Measurements from ENCODE around the gene RASL12.

The RASL12 gene

GRCh38 chr15:65066001-65066634, 1.7 kb downstream of the RASL12 start:
- Histone ChIP-seq H3K9me3 (ENCODE audit: control insufficient read depth, low read length) (no peaks in the 10 kb centered on the region), H3K4me3 (ENCODE audit: insufficient read depth, low read depth, low read length, poor library complexity, severe bottlenecking) (no peak overlapping the region), H3K36me3 (ENCODE audit: control insufficient read depth, insufficient read depth, low read length) (no peaks in the 10 kb centered on the region), H3K27ac (ENCODE audit: insufficient read depth, low read length, poor library complexity, severe bottlenecking) (no peak overlapping the region), H3K4me1 (ENCODE audit: control insufficient read depth, insufficient read depth, low read length, poor library complexity, severe bottlenecking) (no peaks in the 10 kb centered on the region), H3K27me3 (replicated peaks; ENCODE audit: control insufficient read depth, insufficient read depth, low read length, poor library complexity, severe bottlenecking) (peaks cover 11% of the 10 kb centered on the region)
- DNase-seq: no peak

DNA sequence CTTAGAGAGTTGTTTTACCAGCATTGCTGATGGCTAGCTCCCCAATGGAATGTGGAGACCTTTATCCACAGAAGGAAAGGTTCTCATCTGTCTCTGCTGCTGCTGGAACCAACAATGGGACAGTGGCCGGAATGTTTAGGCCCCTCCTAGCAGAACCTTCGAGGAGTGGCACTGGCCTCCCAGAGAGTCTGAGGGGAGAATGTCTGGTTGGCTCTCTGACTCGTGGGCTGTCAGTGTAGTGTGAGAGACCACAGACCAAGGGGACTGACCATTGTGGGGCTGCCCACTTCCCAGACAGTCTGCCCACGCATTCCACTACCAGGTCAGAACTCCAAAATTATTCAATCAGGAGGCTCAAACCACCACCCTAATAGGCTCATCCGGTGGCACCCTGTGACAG, 5.1 kb downstream of the RASL12 start:
- peaks cover 11% of the 10 kb centered on the region for H3K27me3 ChIP-seq (replicated peaks; ENCODE audit: control insufficient read depth, insufficient read depth, low read length, poor library complexity, severe bottlenecking)
- DNase-seq: no peak

GRCh38 chr15:65062061-65062460, 5.7 kb downstream of the RASL12 start:
- no peaks in the 10 kb centered on the region for H3K9me3 ChIP-seq (ENCODE audit: control insufficient read depth, low read length)
- no peak overlapping the region for H3K27ac ChIP-seq (ENCODE audit: insufficient read depth, low read length, poor library complexity, severe bottlenecking)
- no peaks in the 10 kb centered on the region for H3K36me3 ChIP-seq (ENCODE audit: control insufficient read depth, insufficient read depth, low read length)
- H3K27me3 ChIP-seq (replicated peaks; ENCODE audit: control insufficient read depth, insufficient read depth, low read length, poor library complexity, severe bottlenecking): peaks cover 9% of the 10 kb centered on the region
- no peaks in the 10 kb centered on the region for H3K4me1 ChIP-seq (ENCODE audit: control insufficient read depth, insufficient read depth, low read length, poor library complexity, severe bottlenecking)
- no peak for DNase-seq
- H3K4me3 ChIP-seq (ENCODE audit: insufficient read depth, low read depth, low read length, poor library complexity, severe bottlenecking): no peak overlapping the region

More for the DNA sequence above, 5.1 kb downstream of the RASL12 start:
- H3K9me3 ChIP-seq (ENCODE audit: control insufficient read depth, low read length): no peaks in the 10 kb centered on the region
- H3K27ac ChIP-seq (ENCODE audit: insufficient read depth, low read length, poor library complexity, severe bottlenecking): no peak overlapping the region
- no peaks in the 10 kb centered on the region for H3K4me1 ChIP-seq (ENCODE audit: control insufficient read depth, insufficient read depth, low read length, poor library complexity, severe bottlenecking)
- H3K4me3 ChIP-seq (ENCODE audit: insufficient read depth, low read depth, low read length, poor library complexity, severe bottlenecking): no peak overlapping the region
- H3K36me3 ChIP-seq (ENCODE audit: control insufficient read depth, insufficient read depth, low read length): no peaks in the 10 kb centered on the region

GRCh38 chr15:65060641-65061397, 7.0 kb downstream of the RASL12 start:
- Histone ChIP-seq H3K9me3 (ENCODE audit: control insufficient read depth, low read length) (no peaks in the 10 kb centered on the region), H3K27me3 (replicated peaks; ENCODE audit: control insufficient read depth, insufficient read depth, low read length, poor library complexity, severe bottlenecking) (peaks cover 7% of the 10 kb centered on the region), H3K36me3 (ENCODE audit: control insufficient read depth, insufficient read depth, low read length) (no peaks in the 10 kb centered on the region), H3K4me1 (ENCODE audit: control insufficient read depth, insufficient read depth, low read length, poor library complexity, severe bottlenecking) (no peaks in the 10 kb centered on the region), H3K4me3 (ENCODE audit: insufficient read depth, low read depth, low read length, poor library complexity, severe bottlenecking) (no peak overlapping the region), H3K27ac (ENCODE audit: insufficient read depth, low read length, poor library complexity, severe bottlenecking) (no peak overlapping the region)
- DNase-seq: no peak

GRCh38 chr15:65059931-65060596, 7.7 kb downstream of the RASL12 start:
- Histone ChIP-seq H3K4me1 (ENCODE audit: control insufficient read depth, insufficient read depth, low read length, poor library complexity, severe bottlenecking) (no peaks in the 10 kb centered on the region), H3K27me3 (replicated peaks; ENCODE audit: control insufficient read depth, insufficient read depth, low read length, poor library complexity, severe bottlenecking) (no peaks in the 10 kb centered on the region), H3K36me3 (ENCODE audit: control insufficient read depth, insufficient read depth, low read length) (no peaks in the 10 kb centered on the region), H3K4me3 (ENCODE audit: insufficient read depth, low read depth, low read length, poor library complexity, severe bottlenecking) (no peak overlapping the region), H3K9me3 (ENCODE audit: control insufficient read depth, low read length) (no peaks in the 10 kb centered on the region), H3K27ac (ENCODE audit: insufficient read depth, low read length, poor library complexity, severe bottlenecking) (no peak overlapping the region)
- DNase-seq: no peak

- H3K36me3 ChIP-seq (ENCODE audit: control insufficient read depth, insufficient read depth, low read length): no peaks in the 10 kb centered on the region
- no peaks in the 10 kb centered on the region for H3K27me3 ChIP-seq (replicated peaks; ENCODE audit: control insufficient read depth, insufficient read depth, low read length, poor library complexity, severe bottlenecking)
- no peak for DNase-seq
- no peak overlapping the region for H3K4me3 ChIP-seq (ENCODE audit: insufficient read depth, low read depth, low read length, poor library complexity, severe bottlenecking)
- no peak overlapping the region for H3K27ac ChIP-seq (ENCODE audit: insufficient read depth, low read length, poor library complexity, severe bottlenecking)
- H3K9me3 ChIP-seq (ENCODE audit: control insufficient read depth, low read length): no peaks in the 10 kb centered on the region
- no peaks in the 10 kb centered on the region for H3K4me1 ChIP-seq (ENCODE audit: control insufficient read depth, insufficient read depth, low read length, poor library complexity, severe bottlenecking)
These were observed 8.4 kb downstream of the RASL12 start for GRCh38 chr15:65059369-65059750.

GRCh38 chr15:65058394-65059368, 9.1 kb downstream of the RASL12 start:
- no peaks in the 10 kb centered on the region for H3K27me3 ChIP-seq (replicated peaks; ENCODE audit: control insufficient read depth, insufficient read depth, low read length, poor library complexity, severe bottlenecking)
- no peaks in the 10 kb centered on the region for H3K36me3 ChIP-seq (ENCODE audit: control insufficient read depth, insufficient read depth, low read length)
- no peak for DNase-seq

GRCh38 chr15:65057549-65057940, 10.2 kb downstream of the RASL12 start:
- H3K27me3 ChIP-seq (replicated peaks; ENCODE audit: control insufficient read depth, insufficient read depth, low read length, poor library complexity, severe bottlenecking): no peaks in the 10 kb centered on the region
- H3K4me3 ChIP-seq (ENCODE audit: insufficient read depth, low read depth, low read length, poor library complexity, severe bottlenecking): no peak overlapping the region
- H3K27ac ChIP-seq (ENCODE audit: insufficient read depth, low read length, poor library complexity, severe bottlenecking): no peak overlapping the region
- no peak for DNase-seq
- H3K4me1 ChIP-seq (ENCODE audit: control insufficient read depth, insufficient read depth, low read length, poor library complexity, severe bottlenecking): no peaks in the 10 kb centered on the region
- no peaks in the 10 kb centered on the region for H3K9me3 ChIP-seq (ENCODE audit: control insufficient read depth, low read length)
- H3K36me3 ChIP-seq (ENCODE audit: control insufficient read depth, insufficient read depth, low read length): no peaks in the 10 kb centered on the region

More at GRCh38 chr15:65058394-65059368, 9.1 kb downstream of the RASL12 start:
- no peak overlapping the region for H3K27ac ChIP-seq (ENCODE audit: insufficient read depth, low read length, poor library complexity, severe bottlenecking)
- H3K9me3 ChIP-seq (ENCODE audit: control insufficient read depth, low read length): no peaks in the 10 kb centered on the region
- H3K4me1 ChIP-seq (ENCODE audit: control insufficient read depth, insufficient read depth, low read length, poor library complexity, severe bottlenecking): no peaks in the 10 kb centered on the region
- no peak overlapping the region for H3K4me3 ChIP-seq (ENCODE audit: insufficient read depth, low read depth, low read length, poor library complexity, severe bottlenecking)

DNA sequence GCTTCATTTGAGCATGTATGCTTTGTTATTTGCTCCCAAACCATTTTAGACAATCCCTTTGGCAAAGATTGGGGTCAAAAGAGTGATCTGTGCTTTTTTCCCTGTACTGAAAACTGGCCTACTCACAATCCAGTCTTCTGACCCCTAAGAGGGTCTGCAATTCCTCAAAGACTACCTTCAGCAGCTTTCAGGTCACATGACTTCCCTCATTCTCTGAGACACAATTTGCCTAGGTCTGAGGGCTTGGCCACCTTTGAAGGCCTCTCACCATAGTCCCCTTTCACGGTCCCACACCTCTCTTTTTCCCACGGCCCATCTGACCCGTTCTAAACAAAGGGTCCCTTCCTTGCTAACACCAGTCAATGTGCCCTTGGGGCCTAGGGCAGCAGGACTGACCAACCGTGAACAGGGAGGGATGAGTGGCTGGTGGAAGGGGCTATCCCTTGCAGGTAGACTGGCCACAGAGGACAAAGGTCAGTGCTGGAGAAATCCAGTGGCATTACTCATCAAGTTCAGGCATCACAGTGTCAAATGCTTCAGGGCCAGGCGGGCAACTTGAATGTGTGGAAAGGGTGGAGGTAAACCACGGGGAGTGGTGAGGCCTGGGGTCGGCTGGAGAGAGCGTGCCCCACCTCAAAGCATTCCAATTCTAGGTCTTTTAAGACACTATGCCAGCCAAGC, 10.8 kb downstream of the RASL12 start:
- Histone ChIP-seq H3K27me3 (replicated peaks; ENCODE audit: control insufficient read depth, insufficient read depth, low read length, poor library complexity, severe bottlenecking) (no peaks in the 10 kb centered on the region), H3K9me3 (ENCODE audit: control insufficient read depth, low read length) (no peaks in the 10 kb centered on the region), H3K4me3 (ENCODE audit: insufficient read depth, low read depth, low read length, poor library complexity, severe bottlenecking) (no peak overlapping the region), H3K4me1 (ENCODE audit: control insufficient read depth, insufficient read depth, low read length, poor library complexity, severe bottlenecking) (no peaks in the 10 kb centered on the region), H3K36me3 (ENCODE audit: control insufficient read depth, insufficient read depth, low read length) (no peaks in the 10 kb centered on the region), H3K27ac (ENCODE audit: insufficient read depth, low read length, poor library complexity, severe bottlenecking) (no peak overlapping the region)
- no peak for DNase-seq

All from effector memory CD4-positive, alpha-beta T cell (primary cell).